IPS-NIHi7 (cell line): ENCODE measurements around the gene DNAJB6.

ENCODE experiments used
- DNase-seq: peaks from one replicate; pipeline ENCODE4 v3.0.0; 2012; ENCODE audit warnings: mixed read lengths; ENCODE audit errors: extremely low spot score

The DNAJB6 gene

GRCh38 chr7:157409753-157410727 is 73.2 kb downstream of the DNAJB6 start:
- DNase-seq, result no peak

GRCh38 chr7:157410831-157411556 is 74.2 kb downstream of the DNAJB6 start:
- no peak for DNase-seq

DNA sequence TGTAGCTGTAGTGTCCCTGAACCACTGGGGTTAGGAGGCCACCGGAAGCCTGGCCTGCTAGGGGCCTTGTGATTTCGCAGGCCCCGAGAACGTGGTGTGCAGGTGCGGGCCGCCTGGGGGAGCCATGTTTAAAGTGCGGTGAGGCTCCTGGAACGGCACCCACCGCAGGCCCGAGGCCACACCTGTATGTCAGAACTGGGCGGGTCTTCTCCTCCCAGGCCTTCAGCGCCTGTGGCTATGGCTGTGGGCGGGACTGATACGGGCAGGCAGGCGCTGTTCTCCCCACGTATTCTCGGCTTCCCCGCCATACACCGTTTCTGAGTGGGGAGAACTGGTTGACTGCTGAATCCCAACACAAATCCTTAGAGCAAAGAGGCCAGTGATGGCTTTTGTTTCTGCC is 74.8 kb downstream of the DNAJB6 start:
- peak; percentile 77 for DNase-seq

- DNase-seq, result no peak
Observed at GRCh38 chr7:157412021-157412443, 75.2 kb downstream of the DNAJB6 start.

- DNase-seq, result no peak
Observed at GRCh38 chr7:157412491-157413180, 75.8 kb downstream of the DNAJB6 start.

DNA sequence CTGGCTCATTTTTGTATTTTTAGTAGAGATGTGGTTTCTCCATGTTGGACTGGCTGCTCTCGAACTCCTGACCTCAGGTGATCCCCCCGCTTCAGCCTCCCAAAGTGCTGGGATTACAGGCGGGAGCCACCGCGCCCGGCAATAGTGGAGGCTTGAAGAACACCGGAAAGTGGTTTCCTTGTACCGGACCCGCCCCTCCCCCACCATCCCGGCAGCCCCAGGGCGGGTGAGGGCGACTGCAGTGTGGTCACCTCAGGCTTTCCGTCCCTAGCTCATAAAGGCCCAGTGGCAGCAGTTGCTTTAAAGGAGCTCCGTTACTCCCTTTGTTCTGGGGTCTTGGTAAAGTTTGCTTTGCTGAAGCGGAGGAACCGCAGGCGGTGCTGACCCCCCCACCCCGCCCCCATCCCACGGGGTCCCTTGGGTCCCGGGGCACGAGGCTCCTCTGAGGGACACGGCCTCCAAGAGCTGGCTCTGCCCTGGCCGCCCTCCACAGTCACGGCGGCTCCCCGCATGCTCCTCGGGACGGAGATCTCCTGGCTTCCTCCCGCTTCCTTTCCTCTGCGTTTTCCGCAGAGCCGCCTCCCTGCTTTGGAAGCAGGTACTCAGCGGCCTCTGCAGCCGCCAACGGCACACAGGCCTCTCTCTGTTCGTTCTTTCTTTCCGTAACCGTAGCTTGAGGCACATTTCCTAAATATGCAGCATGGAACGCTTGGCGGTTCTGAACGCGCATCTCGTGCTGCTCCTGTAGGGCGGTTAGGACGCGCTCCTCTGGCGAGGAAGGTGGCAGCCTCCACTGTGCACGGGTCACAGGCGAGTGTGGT is 77.3 kb downstream of the DNAJB6 start:
- DNase-seq, result no peak

- no peak for DNase-seq
Observed at GRCh38 chr7:157414702-157415096, 77.9 kb downstream of the DNAJB6 start.

DNA sequence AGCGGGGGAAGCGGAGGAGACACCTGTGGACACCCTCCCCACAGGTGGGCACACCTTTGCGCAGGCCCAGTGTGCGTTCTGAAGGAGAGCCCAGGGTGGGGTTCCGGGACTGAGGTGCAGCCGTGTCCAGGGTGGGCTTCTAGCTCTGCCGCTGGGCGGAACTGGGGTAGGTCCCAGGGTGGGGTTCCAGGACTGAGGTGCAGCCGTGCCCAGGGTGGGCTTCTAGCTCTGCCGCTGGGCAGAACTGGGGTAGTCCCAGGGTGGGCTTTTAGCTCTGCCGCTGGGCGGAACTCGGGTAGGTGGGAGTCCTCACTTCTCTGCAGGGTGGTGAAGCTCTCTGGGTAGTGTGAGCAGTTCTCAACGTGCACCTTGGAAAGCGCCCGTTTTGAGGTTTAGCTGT is 78.7 kb downstream of the DNAJB6 start:
- no peak for DNase-seq

GRCh38 chr7:157416011-157416410 is 79.2 kb downstream of the DNAJB6 start:
- no peak for DNase-seq

GRCh38 chr7:157418204-157419034 is 81.6 kb downstream of the DNAJB6 start:
- DNase-seq, result no peak

- no peak for DNase-seq
Observed at GRCh38 chr7:157419035-157419293, 82.2 kb downstream of the DNAJB6 start.

DNA sequence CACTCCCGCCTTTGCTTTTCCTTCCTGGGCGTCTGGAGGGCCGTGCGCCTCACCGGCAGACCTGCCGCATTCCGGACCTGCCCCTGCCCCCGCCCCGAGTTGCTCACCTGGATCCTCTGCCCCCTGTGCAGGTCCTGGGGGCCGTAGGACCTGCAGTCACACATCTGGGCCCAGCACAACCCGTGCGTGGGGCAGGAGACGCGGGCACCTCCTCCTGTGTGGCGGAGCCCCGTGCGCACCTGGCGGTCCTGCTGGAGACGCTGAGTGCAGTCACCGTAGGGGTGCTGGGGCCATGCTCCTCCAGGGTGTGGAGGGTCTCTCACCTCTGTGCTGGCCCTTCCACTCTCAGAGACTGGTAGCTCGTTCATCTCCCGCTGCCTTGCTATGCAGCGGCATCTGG is 85.5 kb downstream of the DNAJB6 start:
- DNase-seq, result no peak

- DNase-seq, result no peak
Observed at GRCh38 chr7:157423348-157423747, 86.5 kb downstream of the DNAJB6 start.

DNA sequence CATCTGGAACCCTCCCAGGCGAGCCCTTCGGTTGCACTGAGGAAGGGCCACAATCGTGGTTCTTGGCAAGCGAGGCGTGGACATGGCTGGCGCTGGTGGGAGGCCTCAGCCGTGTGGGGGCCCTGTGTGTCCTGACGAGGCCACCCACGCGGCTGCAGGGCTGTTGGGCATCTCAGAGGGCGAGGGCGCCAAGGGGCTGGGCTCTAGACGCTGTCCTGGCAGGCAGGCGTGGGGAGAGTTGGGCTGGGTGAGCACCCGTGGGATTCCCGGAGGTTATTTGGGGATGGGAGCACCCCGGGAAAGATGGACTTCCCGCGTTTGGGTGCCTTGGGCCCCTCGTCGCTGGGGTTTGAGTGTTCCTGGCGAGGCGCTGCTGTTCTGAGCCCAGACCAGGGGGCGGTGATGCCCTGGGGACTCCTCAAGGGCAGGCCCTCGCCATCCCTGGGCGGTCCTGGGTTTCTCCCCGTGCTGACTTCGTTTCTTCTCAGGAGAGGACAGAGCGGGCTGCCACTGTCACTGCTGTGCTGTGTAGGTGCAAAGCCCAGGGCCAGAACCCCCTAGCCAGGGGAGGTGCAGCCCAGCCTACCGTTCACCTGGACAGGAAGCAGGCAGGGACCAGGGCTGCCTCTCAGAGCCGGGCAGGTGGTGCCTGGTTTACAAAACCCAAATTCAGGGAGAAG is 87.2 kb downstream of the DNAJB6 start:
- no peak for DNase-seq

DNA sequence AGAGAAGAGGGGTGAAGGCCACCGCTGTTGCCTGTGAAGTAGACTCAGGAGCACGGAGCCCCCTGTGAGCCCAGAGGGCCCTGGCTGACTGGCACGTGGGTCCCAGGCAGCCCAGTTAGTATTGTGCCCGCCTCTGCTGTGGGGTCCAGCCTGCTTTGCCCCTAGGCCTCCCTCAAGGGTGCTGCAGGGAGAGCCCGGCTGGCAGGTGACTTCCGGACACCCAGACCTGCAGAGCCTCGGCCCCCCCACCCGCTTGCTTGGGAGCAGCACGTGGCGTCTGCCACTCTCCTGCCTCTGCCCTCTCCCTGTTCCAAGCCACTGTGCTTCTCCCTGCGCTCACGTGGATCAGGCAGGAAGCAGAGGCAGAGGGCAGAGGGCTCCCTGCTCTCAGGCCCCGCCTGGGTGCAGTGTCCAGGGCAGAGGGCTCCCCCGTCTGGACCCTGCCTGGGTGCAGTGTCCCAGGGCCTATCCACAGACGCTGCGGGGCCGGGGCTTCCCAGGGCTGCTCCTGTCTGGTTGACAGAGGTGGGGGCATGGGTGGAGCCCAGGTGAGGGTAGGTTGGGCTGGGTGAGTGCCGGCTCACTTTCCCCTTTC is 88.4 kb downstream of the DNAJB6 start:
- no peak for DNase-seq

DNA sequence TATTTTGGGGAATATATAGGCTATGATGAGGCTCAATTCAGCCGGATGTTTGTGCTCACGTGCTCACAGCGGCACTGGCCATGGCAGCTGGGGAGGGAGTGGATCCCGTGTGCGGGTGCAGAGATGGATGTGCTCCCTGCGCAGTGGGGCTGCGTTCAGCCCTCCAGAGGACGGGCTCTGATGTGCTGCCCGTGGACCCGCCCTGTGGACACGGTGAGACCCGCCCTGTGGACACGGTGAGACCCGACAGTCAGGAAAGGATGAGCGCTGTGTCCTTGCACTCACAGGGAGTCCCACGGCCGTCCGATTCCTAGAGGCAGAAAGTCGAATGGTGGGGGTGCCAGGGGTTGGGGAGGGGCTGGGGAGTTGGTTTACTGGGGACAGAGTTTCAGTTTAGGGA is 89.0 kb downstream of the DNAJB6 start:
- no peak for DNase-seq

- DNase-seq, result no peak
Observed at GRCh38 chr7:157426463-157427301, 89.9 kb downstream of the DNAJB6 start.

DNA sequence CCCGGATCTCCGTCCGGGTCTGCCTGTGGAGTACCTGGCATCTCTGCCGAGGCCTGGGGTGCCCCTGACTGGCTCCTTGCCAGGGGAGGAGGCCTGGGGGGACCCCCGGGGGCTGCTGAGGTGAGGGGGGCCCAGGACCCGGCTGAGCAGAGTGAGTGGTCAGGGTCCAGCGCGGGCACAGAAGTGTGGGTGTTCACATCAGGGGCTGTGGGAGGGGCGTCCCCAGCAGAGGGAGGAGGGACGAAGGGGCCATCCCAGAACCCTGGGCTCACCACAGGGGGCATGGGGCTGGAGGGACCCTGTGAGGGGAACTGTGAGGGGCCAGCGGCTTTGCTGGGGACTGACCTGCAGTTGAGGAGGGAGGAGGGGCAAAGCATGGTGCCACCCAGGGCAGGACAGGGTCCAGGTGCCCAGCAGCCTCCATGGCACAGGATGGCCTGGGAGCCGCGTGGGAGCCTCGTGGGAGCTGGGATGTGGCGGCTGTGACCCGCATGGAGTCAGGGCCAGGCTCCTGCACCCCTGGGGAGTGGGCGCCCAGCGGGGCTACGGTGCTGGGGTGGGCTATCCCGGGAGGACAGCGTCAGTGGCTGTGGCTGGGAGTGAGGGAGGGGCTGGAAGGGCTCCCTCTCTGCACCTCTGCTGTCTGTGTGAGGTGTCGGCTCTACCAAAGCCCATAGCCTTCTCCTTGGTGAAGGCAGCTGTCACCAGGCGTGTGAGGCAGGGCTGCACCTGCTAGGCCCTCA is 91.2 kb downstream of the DNAJB6 start:
- no peak for DNase-seq
